K562 (cell line): ENCODE data around the gene ABHD8.

Experiments
- EZH2 ChIP-seq: IDR thresholded peaks from 2 replicates; pipeline ENCODE4 v1.6.1; 2012; ENCODE audit warnings: low read depth, mild to moderate bottlenecking, inconsistent platforms, low read length, borderline replicate concordance
- TF ChIP-seq, protein P1 (sequence below): fragments of 450-650 bp; IDR thresholded peaks from 2 replicates; pipeline ENCODE4 v1.6.1; 2016; ENCODE audit warnings: antibody characterized with exemption

DNA sequence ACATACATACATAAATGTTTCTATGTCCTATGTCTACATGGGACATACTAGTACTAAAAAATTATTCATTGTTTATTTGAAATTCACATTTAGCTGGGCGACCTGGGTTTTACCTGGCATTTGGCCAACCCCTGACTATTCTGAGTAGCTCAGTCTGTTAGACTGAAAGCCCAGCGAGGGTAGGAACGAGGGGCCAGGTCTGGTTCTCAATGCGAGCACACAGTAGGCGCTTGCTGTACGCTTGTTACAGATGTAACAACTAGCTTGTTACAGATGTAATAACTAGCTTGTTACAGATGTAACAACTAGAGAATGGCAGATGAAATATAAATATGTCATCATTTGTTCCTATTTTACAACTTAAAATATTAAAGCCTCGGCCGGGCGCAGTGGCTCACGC lies 32.4 kb upstream of the ABHD8 start:
- TF ChIP-seq, protein P1, sequence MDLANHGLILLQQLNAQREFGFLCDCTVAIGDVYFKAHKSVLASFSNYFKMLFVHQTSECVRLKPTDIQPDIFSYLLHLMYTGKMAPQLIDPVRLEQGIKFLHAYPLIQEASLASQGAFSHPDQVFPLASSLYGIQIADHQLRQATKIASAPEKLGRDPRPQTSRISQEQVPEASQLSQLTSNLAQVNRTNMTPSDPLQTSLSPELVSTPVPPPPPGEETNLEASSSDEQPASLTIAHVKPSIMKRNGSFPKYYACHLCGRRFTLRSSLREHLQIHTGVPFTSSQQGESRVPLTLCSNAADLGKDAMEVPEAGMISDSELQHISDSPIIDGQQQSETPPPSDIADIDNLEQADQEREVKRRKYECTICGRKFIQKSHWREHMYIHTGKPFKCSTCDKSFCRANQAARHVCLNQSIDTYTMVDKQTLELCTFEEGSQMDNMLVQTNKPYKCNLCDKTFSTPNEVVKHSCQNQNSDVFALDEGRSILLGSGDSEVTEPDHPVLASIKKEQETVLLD, result no peak
- TF ChIP-seq EZH2, result no peak
